Kidney capillary endothelial cell (primary cell): ENCODE measurements around the gene GALNT17.
"Not testable (repeated sequence)": the region's sequence is repeated elsewhere in the genome, so short reads cannot be mapped to it uniquely, and the experiment has no call there.

Experiments
- DNase-seq: peaks from one replicate; pipeline ENCODE4 v3.0.0-alpha.2; 2018; ENCODE audit warnings: low spot score

Gene GALNT17

GRCh38 chr7:71637578-71637977 lies 505.6 kb downstream of the GALNT17 start:
- no peak for DNase-seq

- no peak for DNase-seq
Measured at GRCh38 chr7:71638108-71638507, 506.2 kb downstream of the GALNT17 start.

- DNase-seq = no peak
Measured at GRCh38 chr7:71639382-71640085, 507.6 kb downstream of the GALNT17 start.

GRCh38 chr7:71643031-71643430 lies 511.1 kb downstream of the GALNT17 start:
- DNase-seq = not testable (repeated sequence)

GRCh38 chr7:71645836-71646235 lies 513.9 kb downstream of the GALNT17 start:
- DNase-seq = no peak

GRCh38 chr7:71649812-71650211 lies 517.9 kb downstream of the GALNT17 start:
- no peak for DNase-seq

GRCh38 chr7:71650653-71651337 lies 518.9 kb downstream of the GALNT17 start:
- no peak for DNase-seq

- no peak for DNase-seq
Measured at GRCh38 chr7:71652510-71652909, 520.6 kb downstream of the GALNT17 start.

- no peak for DNase-seq
Measured at GRCh38 chr7:71657386-71657785, 525.4 kb downstream of the GALNT17 start.

- no peak for DNase-seq
Measured at GRCh38 chr7:71659622-71660021, 527.7 kb downstream of the GALNT17 start.

GRCh38 chr7:71661671-71662224 lies 529.8 kb downstream of the GALNT17 start:
- DNase-seq = no peak

- no peak for DNase-seq
Measured at GRCh38 chr7:71665716-71666115, 533.8 kb downstream of the GALNT17 start.

GRCh38 chr7:71668572-71668971 lies 536.6 kb downstream of the GALNT17 start:
- no peak for DNase-seq

GRCh38 chr7:71679480-71679879 lies 547.5 kb downstream of the GALNT17 start:
- no peak for DNase-seq

GRCh38 chr7:71682181-71682580 lies 550.2 kb downstream of the GALNT17 start:
- DNase-seq = no peak

- DNase-seq = no peak
Measured at GRCh38 chr7:71682841-71683781, 551.2 kb downstream of the GALNT17 start.

GRCh38 chr7:71687286-71687685 lies 555.3 kb downstream of the GALNT17 start:
- DNase-seq = no peak

GRCh38 chr7:71687831-71688599 lies 556.1 kb downstream of the GALNT17 start:
- no peak for DNase-seq

- DNase-seq = no peak
Measured at GRCh38 chr7:71691538-71691937, 559.6 kb downstream of the GALNT17 start.

GRCh38 chr7:71694665-71695064 lies 562.7 kb downstream of the GALNT17 start:
- DNase-seq = no peak

- DNase-seq = no peak
Measured at GRCh38 chr7:71695186-71695585, 563.2 kb downstream of the GALNT17 start.

- no peak for DNase-seq
Measured at GRCh38 chr7:71696511-71696910, 564.6 kb downstream of the GALNT17 start.
